Mucosa of descending colon (tissue), 3 donors: ENCODE measurements around the gene KIF6. TPM values are rescaled to one million over a fixed set of nuclear protein-coding genes. Genes with fewer than 3 reads are reported as not detected.
"Not testable (repeated sequence)": the region's sequence is repeated elsewhere in the genome, so short reads cannot be mapped to it uniquely, and the experiment has no call there.

Experiments used
- ATAC-seq: fragments of 200-7000 bp; cut with Tn5 transposase; one replicate; pipeline ENCODE4 v1.9.1; 2020; ENCODE audit warnings: mild to moderate bottlenecking, moderate library complexity
- DNase-seq, 3 donors: peaks; one replicate each; pipeline ENCODE4 v3.0.0-alpha.2; 2020
- H3K36me3 ChIP-seq: fragments of 200-600 bp; one replicate; pipeline ENCODE4 v1.8.0; 2021; ENCODE audit warnings: low read depth, mild to moderate bottlenecking
- H3K4me1 ChIP-seq: fragments of 200-600 bp; one replicate; pipeline ENCODE4 v1.8.0; 2021; ENCODE audit warnings: low read depth, mild to moderate bottlenecking
- H3K4me3 ChIP-seq: fragments of 200-600 bp; one replicate; pipeline ENCODE4 v1.8.0; 2021; ENCODE audit warnings: mild to moderate bottlenecking
- H3K9me3 ChIP-seq: fragments of 200-600 bp; one replicate; pipeline ENCODE4 v1.8.0; 2021; ENCODE audit warnings: mild to moderate bottlenecking
- intact Hi-C, 2 donors: fragments of 100-400 bp; cut with DNase I in 1 of 2; cut with micrococcal nuclease in 1 of 2; formaldehyde crosslinking; loops; one replicate each; pipeline versions ENCODE4 v1.11.0 to v1.11.1; 2022; cut with DNase I, micrococcal nuclease
- total RNA-seq, 3 donors: library from RNA; stranded (reverse); fragmentation: NEBNext Ultra II Directional in 2 of 3; extraction: Animal tissue kit (Norgen Biotek cat#: 25700) in 2 of 3; gene quantifications; one replicate each; pipeline versions ENCODE4 v1.2.1 to v1.2.4, GENCODE V29; 2021 to 2023
- TF ChIP-seq, protein P1 (sequence below): fragments of 200-600 bp; IDR thresholded peaks from one replicate; pipeline ENCODE4 v1.8.0; 2022; ENCODE audit warnings: antibody characterized with exemption, mild to moderate bottlenecking
- donor health status: DM: no; HTN: no; CAD: no; lungs with moderate emphysema.
- donor health status: DM: no; HTN: no; CAD: no.
- donor health status: DM: no; HTN: yes; CAD: no.

The KIF6 gene
- total RNA-seq, 3 donors from 2014 or later: 0.24 to 0.85 (median 0.52) TPM

DNA sequence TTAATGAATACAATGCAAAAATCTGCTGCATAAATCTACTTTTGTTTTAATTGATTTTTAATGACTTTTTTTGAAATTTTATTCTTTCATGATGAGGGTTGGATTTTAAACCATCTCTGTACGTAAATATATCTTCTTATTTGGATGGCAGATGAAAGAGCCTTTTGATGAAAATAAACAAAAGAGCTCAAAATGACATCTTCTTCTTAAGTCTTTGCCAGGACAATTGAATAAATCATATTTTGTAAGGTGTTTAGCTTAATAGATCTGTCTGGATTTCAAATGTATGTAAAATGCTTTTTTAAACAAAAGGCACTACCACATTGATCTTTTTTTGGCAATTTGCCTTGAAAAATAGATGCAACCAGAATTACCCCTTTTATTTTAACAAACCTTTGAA is 39.3 kb downstream of the KIF6 start:
- Histone ChIP-seq H3K4me1 (no peaks in the 10 kb centered on the region), H3K36me3 (no peaks in the 10 kb centered on the region), H3K4me3 (no peak overlapping the region), H3K9me3 (no peaks in the 10 kb centered on the region)
- intact Hi-C loops: no loop called here
- ATAC-seq: no peak
- TF ChIP-seq, protein P1, sequence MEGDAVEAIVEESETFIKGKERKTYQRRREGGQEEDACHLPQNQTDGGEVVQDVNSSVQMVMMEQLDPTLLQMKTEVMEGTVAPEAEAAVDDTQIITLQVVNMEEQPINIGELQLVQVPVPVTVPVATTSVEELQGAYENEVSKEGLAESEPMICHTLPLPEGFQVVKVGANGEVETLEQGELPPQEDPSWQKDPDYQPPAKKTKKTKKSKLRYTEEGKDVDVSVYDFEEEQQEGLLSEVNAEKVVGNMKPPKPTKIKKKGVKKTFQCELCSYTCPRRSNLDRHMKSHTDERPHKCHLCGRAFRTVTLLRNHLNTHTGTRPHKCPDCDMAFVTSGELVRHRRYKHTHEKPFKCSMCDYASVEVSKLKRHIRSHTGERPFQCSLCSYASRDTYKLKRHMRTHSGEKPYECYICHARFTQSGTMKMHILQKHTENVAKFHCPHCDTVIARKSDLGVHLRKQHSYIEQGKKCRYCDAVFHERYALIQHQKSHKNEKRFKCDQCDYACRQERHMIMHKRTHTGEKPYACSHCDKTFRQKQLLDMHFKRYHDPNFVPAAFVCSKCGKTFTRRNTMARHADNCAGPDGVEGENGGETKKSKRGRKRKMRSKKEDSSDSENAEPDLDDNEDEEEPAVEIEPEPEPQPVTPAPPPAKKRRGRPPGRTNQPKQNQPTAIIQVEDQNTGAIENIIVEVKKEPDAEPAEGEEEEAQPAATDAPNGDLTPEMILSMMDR: no peak
- no peak for DNase-seq

DNA sequence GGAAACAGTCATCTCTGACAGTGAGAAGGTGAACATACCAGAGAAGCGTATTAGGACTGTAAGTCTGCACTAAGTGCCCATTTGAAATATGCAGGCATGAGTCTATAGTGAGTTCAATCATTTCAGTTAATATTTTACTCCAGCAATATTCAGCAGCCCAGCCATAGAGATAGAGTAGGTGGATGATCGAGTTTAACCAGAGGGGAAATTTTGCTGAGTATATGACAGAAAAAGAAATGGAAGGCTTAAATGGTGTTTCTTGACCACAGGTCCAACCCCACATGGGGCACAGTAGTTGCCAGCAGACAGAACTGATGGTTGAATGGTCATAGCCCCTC is 39.8 kb downstream of the KIF6 start:
- no peak for ATAC-seq
- no peak overlapping the region for H3K4me3 ChIP-seq
- no peak for DNase-seq
- no peaks in the 10 kb centered on the region for H3K4me1 ChIP-seq
- intact Hi-C loops: no loop called here
- no peaks in the 10 kb centered on the region for H3K36me3 ChIP-seq
- H3K9me3 ChIP-seq: no peaks in the 10 kb centered on the region
- TF ChIP-seq, protein P1: no peak

DNA sequence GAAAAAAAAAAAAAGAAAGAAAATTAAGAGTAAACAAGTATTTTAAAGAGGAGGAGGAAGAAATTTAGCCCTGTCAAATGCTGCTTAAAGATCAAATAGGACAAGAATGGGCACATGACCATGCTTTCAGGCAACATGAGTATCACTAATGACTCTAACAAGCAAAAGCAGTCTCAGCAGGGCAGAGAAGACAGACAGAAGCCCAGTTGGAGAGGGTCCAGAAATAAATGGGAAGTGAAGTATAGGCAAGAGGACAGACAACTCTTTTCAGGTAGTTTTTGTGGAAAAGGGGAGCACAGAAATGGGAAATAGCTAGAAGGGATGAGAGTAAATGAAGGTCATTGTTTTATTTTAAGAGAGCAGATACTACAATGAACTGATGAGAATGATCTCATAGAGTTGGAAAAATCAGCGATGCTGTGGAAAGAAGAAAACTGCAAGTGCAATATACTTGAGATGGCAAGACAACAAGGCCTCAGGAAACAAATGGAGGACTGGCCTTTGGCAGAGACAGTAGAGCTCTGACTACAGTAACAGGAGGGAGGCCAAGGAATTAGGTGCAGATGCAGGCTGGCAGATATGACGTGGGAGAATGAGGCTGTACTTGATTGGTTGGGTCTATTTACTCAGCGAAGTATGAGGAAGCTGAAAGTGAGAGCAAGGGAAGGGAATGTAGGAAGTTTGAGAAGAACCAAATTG is 40.3 kb downstream of the KIF6 start:
- ATAC-seq (peak; percentile 35), DNase-seq (no peak)
- Histone ChIP-seq H3K4me1 (no peaks in the 10 kb centered on the region), H3K36me3 (no peaks in the 10 kb centered on the region), H3K4me3 (no peak overlapping the region), H3K9me3 (no peaks in the 10 kb centered on the region)
- intact Hi-C loops: no loop called here
- TF ChIP-seq, protein P1: no peak

DNA sequence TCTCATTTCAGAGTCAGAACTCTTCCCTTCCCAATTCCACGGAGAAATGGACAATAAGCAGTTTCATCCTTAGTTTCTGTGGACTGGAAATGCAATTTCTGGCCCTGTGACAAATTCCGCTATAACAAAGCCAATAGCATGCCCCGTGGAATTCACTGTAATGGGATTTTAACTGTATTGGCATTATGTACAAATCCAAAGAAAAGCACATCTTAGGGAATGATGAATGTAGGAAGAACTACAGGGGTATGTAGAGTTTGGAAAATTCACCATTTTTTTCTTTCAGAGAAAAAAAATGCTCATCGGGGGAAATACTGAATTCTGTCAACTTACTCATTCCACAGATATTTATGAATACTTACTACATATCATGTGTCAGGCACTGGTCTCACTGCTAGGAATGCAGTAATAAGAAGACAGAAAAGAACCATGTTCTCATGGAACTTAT is 43.5 kb downstream of the KIF6 start:
- intact Hi-C loops: no loop called here
- H3K4me1 ChIP-seq: no peaks in the 10 kb centered on the region
- no peaks in the 10 kb centered on the region for H3K36me3 ChIP-seq
- no peak for ATAC-seq
- no peak overlapping the region for H3K4me3 ChIP-seq
- TF ChIP-seq, protein P1: no peak
- no peak for DNase-seq
- H3K9me3 ChIP-seq: no peaks in the 10 kb centered on the region

DNA sequence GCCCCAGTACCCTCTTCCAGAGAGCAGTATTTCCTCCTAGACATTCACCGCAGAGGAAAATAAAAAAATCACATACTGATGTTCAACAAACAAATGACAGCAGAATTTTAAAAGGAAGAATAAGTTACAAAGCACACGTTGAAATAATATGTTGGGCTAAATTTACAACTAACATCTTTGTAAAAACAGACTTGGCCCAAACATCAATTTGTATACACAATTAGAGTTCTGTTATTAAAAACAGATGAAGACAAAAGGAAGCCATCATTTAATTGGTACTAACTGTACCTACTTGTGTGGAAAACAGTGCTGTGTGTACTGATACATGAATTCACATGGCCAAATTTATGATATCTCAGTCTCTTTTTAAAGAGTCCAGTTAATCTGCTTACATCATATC is 46.3 kb downstream of the KIF6 start:
- TF ChIP-seq, protein P1: no peak
- ATAC-seq (no peak), DNase-seq (no peak)
- H3K9me3 ChIP-seq: no peaks in the 10 kb centered on the region
- intact Hi-C loops: no loop called here
- no peaks in the 10 kb centered on the region for H3K4me1 ChIP-seq
- H3K4me3 ChIP-seq: no peak overlapping the region
- no peaks in the 10 kb centered on the region for H3K36me3 ChIP-seq

DNA sequence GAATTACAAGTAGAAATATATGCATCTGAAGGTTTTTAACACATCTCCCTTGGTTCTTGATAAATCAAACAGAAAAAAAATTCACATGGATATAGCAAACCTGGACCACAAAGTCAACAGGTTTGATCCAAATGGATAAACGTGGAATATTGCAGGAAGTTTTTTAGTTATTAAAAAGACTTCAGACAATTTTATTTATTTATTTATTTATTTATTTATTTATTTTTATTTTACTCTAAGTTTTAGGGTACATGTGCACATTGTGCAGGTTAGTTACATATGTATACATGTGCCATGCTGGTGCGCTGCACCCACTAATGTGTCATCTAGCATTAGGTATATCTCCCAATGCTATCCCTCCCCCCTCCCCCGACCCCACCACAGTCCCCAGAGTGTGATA is 47.9 kb downstream of the KIF6 start:
- intact Hi-C loops, H3K4me1 ChIP-seq, H3K9me3 ChIP-seq, ATAC-seq, H3K4me3 ChIP-seq, H3K36me3 ChIP-seq, DNase-seq: not testable (repeated sequence)
